ENCODE data around the gene PLK2.

PLK2 gene

DNA sequence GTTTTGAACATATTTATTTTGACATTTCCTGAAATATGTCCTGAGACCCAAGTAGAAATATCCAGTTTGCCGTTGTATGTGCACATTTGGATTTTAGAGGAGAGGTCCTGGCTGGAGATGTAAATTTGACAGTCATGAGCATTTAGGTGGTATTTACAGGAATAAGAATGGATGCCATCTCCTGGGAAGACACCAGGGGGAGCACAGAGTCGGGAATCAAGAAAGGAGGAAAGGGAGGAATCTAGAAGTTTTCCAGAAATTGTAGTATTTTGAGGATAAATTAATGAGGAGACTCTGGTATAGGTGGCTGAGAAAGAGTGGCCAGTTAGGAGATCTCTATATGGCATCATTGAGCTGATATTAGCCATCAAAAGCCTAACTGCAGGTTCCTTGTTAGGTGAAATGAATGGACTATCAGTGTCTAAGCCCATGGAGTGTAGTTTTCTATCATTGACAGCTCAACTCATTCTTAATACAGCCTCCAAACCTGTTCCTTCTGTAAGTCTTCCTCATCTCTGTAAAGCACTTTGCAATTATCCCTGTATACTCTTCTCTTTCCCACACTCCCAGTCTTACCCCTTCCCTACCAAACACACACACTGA is 38.6 kb upstream of the PLK2 start:
- no peak for TF ChIP-seq FOXP2 (optimal IDR thresholded peaks at IDR 0.05; ENCODE audit: borderline replicate concordance, extremely low read depth, extremely low read length, insufficient read depth)
- no peak for TF ChIP-seq POLR2AphosphoS5 (IDR thresholded peaks at IDR 0.05; ENCODE audit: low read depth, low read length)
- no peak for TF ChIP-seq SIN3A (IDR thresholded peaks at IDR 0.05; ENCODE audit: borderline replicate concordance, insufficient read depth, low read length)
- no peak for TF ChIP-seq TAF1 (IDR thresholded peaks at IDR 0.05; ENCODE audit: borderline replicate concordance, insufficient read depth, low read length)
- TF ChIP-seq, protein P1, sequence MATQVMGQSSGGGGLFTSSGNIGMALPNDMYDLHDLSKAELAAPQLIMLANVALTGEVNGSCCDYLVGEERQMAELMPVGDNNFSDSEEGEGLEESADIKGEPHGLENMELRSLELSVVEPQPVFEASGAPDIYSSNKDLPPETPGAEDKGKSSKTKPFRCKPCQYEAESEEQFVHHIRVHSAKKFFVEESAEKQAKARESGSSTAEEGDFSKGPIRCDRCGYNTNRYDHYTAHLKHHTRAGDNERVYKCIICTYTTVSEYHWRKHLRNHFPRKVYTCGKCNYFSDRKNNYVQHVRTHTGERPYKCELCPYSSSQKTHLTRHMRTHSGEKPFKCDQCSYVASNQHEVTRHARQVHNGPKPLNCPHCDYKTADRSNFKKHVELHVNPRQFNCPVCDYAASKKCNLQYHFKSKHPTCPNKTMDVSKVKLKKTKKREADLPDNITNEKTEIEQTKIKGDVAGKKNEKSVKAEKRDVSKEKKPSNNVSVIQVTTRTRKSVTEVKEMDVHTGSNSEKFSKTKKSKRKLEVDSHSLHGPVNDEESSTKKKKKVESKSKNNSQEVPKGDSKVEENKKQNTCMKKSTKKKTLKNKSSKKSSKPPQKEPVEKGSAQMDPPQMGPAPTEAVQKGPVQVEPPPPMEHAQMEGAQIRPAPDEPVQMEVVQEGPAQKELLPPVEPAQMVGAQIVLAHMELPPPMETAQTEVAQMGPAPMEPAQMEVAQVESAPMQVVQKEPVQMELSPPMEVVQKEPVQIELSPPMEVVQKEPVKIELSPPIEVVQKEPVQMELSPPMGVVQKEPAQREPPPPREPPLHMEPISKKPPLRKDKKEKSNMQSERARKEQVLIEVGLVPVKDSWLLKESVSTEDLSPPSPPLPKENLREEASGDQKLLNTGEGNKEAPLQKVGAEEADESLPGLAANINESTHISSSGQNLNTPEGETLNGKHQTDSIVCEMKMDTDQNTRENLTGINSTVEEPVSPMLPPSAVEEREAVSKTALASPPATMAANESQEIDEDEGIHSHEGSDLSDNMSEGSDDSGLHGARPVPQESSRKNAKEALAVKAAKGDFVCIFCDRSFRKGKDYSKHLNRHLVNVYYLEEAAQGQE (IDR thresholded peaks at IDR 0.05; ENCODE audit: insufficient read depth in 1 of 2, low read depth in 2 of 2, low read length in 2 of 2) = no peak

DNA sequence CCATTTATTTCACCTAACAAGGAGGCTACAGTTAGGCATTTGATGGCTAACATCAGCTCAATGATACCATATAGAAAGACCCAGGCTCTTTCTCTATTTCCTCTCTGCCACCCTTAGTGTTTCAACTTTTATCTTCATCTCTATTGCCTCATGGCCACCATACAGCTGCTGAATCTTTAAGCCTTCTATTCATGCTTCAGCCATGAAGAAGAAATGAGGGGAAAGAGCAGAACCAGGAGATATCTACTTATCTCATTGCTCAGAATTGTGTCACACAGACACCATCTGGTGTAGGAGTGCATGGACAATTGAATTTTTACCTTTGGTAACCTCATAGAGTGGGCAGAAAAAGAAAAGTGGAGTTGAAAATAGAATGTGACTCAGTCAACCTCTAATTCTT is 38.0 kb upstream of the PLK2 start:
- no peak for TF ChIP-seq SIN3A (IDR thresholded peaks at IDR 0.05; ENCODE audit: borderline replicate concordance, insufficient read depth, low read length)

DNA sequence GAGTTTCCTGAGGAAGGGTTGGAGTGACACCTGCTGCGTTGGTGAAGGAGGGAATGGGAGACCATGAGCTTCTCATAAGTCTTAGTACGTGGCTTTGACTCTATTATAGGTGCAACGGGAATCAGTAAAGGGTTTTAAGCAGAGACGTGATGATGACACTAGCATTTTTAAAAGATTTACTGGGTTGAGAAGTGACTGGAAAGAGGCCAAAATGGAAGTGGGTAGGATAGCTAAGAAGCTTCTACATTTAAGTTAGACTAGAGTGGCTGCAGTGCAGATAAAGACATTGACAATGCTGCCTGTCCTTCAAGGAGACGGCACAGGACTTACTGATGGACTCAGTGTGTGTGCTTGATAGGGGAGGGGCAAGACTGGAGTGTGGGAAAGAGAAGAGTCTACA is 37.5 kb upstream of the PLK2 start:
- no peak for TF ChIP-seq TAF1 (IDR thresholded peaks at IDR 0.05; ENCODE audit: borderline replicate concordance, insufficient read depth, low read length)
- no peak for TF ChIP-seq POLR2AphosphoS5 (IDR thresholded peaks at IDR 0.05; ENCODE audit: low read depth, low read length)
- TF ChIP-seq, protein P1 (IDR thresholded peaks at IDR 0.05; ENCODE audit: insufficient read depth in 1 of 2, low read depth in 2 of 2, low read length in 2 of 2) = no peak
- no peak for TF ChIP-seq SIN3A (IDR thresholded peaks at IDR 0.05; ENCODE audit: borderline replicate concordance, insufficient read depth, low read length)
- no peak for TF ChIP-seq FOXP2 (optimal IDR thresholded peaks at IDR 0.05; ENCODE audit: borderline replicate concordance, extremely low read depth, extremely low read length, insufficient read depth)

DNA sequence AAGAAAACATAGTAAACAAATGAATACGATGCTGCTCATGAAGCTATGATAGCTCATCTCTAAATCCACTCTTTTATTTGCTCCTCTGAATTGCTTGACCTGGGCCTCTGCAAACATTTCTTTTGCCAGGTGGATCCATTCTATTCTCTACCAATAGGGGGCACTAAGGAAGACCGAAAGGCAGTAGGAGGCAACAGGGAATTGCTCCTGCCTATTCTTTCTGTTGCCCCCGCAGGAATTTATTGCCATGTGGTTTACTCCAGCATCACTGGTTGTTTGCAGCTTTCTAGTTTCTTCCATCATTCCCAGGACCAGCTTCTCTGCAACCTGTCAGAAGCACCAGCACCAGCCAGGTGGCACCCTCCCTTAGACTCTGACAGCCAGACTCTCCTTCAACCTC is 36.6 kb upstream of the PLK2 start:
- TF ChIP-seq, protein P1 (IDR thresholded peaks at IDR 0.05; ENCODE audit: insufficient read depth in 1 of 2, low read depth in 2 of 2, low read length in 2 of 2) = no peak
- TF ChIP-seq SIN3A (IDR thresholded peaks at IDR 0.05; ENCODE audit: borderline replicate concordance, insufficient read depth, low read length) = no peak
- TF ChIP-seq POLR2AphosphoS5 (IDR thresholded peaks at IDR 0.05; ENCODE audit: low read depth, low read length) = no peak
- no peak for TF ChIP-seq FOXP2 (optimal IDR thresholded peaks at IDR 0.05; ENCODE audit: borderline replicate concordance, extremely low read depth, extremely low read length, insufficient read depth)
- no peak for TF ChIP-seq TAF1 (IDR thresholded peaks at IDR 0.05; ENCODE audit: borderline replicate concordance, insufficient read depth, low read length)

DNA sequence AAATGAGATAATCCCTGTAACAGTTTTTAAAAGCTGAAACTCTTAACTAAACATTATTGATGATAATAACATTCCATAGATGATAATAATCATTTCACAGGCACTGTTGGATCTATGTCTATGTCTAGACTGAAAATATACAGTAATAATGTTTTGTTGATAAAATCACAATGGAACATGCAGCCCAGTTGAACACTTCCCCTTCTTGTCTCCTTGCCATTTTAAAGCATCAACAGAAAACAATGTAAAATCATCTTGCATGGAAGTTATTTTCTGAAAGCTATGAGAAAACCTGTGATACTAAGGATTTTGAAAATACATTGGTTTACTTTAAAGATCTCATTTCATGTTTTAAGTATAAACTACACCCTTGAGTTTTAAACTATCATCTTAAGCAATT is 33.3 kb upstream of the PLK2 start:
- TF ChIP-seq FOXP2 (optimal IDR thresholded peaks at IDR 0.05; ENCODE audit: borderline replicate concordance, extremely low read depth, extremely low read length, insufficient read depth) = no peak
- no peak for TF ChIP-seq TAF1 (IDR thresholded peaks at IDR 0.05; ENCODE audit: borderline replicate concordance, insufficient read depth, low read length)

DNA sequence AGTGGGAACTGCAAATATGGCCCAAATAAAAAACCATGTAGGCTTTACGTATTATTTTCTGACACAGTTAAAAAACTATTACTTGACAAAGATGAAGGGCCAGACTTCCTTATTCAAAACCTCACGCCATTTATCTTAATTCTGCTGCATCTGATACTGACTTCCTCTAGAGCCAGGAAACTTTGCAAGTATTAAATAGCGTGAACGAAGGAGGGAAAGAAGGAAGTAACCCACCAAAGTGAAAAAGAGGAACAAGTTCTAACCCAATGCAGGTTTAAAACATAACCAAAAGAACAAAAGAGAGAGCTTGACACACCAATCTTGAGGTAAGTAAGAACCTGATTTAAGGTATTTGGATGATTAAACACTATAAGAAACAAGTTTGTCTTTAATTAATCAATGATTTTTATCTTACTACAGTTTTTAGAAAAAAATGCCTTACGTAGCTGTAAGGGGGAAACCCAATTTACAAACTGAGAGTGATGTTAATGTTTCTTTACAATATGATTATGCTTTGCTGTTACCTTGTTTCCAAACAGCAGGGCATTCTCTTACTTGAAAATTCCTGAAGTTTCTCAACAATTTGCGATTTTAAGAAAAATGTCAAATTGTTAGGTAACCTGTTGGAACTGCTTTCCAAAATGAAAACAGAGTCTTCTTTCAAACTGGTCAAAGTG is 31.5 kb upstream of the PLK2 start, which contains the start of gene GAPT:
TSS of gene GAPT (plus strand) at position 220 of the 677 bp plus-strand sequence. CDS start 3,102 bp downstream, outside the sequence.
- TF ChIP-seq, protein P1 (IDR thresholded peaks at IDR 0.05; ENCODE audit: insufficient read depth in 1 of 2, low read depth in 2 of 2, low read length in 2 of 2) = no peak
- TF ChIP-seq POLR2AphosphoS5 (IDR thresholded peaks at IDR 0.05; ENCODE audit: low read depth, low read length) (no peak), TAF1 (IDR thresholded peaks at IDR 0.05; ENCODE audit: borderline replicate concordance, insufficient read depth, low read length) (no peak), FOXP2 (optimal IDR thresholded peaks at IDR 0.05; ENCODE audit: borderline replicate concordance, extremely low read depth, extremely low read length, insufficient read depth) (no peak), SIN3A (IDR thresholded peaks at IDR 0.05; ENCODE audit: borderline replicate concordance, insufficient read depth, low read length) (no peak)

Data from PFSK-1 (cell line).